K562 (cell line): ENCODE data around the gene CBX4. TPM values are rescaled to one million over a fixed set of nuclear protein-coding genes. Genes with fewer than 3 reads are reported as not detected.

Experiments
- CBFB ChIP-seq: sonication (generic); formaldehyde crosslinking; IDR thresholded peaks from 2 replicates; pipeline ENCODE4 v1.4.0; 2020; ENCODE audit warnings: mild to moderate bottlenecking, missing genetic modification reagents
- CC2D1A ChIP-seq: fragments of 450-650 bp; IDR thresholded peaks from 2 replicates; pipeline ENCODE4 v1.6.1; 2017; ENCODE audit warnings: mild to moderate bottlenecking
- CLOCK ChIP-seq: fragments of 250-450 bp; sonication (Bioruptor Pico); IDR thresholded peaks from 2 replicates; pipeline ENCODE4 v1.4.0; 2020; ENCODE audit warnings: mild to moderate bottlenecking, moderate library complexity, borderline replicate concordance
- DLX4 ChIP-seq: fragments of 250-450 bp; sonication (Bioruptor Pico); IDR thresholded peaks from 2 replicates; pipeline ENCODE4 v1.6.1; 2021; ENCODE audit warnings: mild to moderate bottlenecking
- ELF1 ChIP-seq: fragments of 200-800 bp; sonication (Bioruptor generic); IDR thresholded peaks from 2 replicates; pipeline ENCODE4 v1.6.1; 2016; ENCODE audit warnings: missing genetic modification characterization, missing compliant biosample characterization
- FOXJ2 ChIP-seq: fragments of 200-800 bp; sonication (Bioruptor generic); IDR thresholded peaks from 2 replicates; pipeline ENCODE4 v1.6.1; 2016; ENCODE audit warnings: missing genetic modification characterization, missing compliant biosample characterization
- GABPB2 ChIP-seq: fragments of 250-450 bp; sonication (Bioruptor Pico); conservative IDR thresholded peaks from 2 replicates; pipeline ENCODE4 v1.5.1; 2021; ENCODE audit warnings: mild to moderate bottlenecking
- LARP7 ChIP-seq: fragments of 450-650 bp; IDR thresholded peaks from 2 replicates; pipeline ENCODE4 v1.6.1; 2016
- MBD2 ChIP-seq: sonication (generic); IDR thresholded peaks from 2 replicates; pipeline ENCODE4 v1.6.1; 2016; ENCODE audit warnings: low read depth, borderline replicate concordance
- NFE2 ChIP-seq: IDR thresholded peaks from 2 replicates; pipeline ENCODE4 v1.6.1; 2014; ENCODE audit warnings: antibody characterized with exemption, low read depth
- RAD51 ChIP-seq: fragments of 450-650 bp; IDR thresholded peaks from 2 replicates; pipeline ENCODE4 v1.7.1; 2016; ENCODE audit warnings: low read depth, mild to moderate bottlenecking, borderline replicate concordance
- RNF2 ChIP-seq: sonication (generic); IDR thresholded peaks from 2 replicates; pipeline ENCODE4 v1.6.1; 2016
- THRB ChIP-seq: fragments of 450-650 bp; formaldehyde crosslinking; conservative IDR thresholded peaks from 2 replicates; pipeline ENCODE4 v1.4.0; 2022; ENCODE audit warnings: mild to moderate bottlenecking, missing genetic modification characterization
- TSC22D4 ChIP-seq: fragments of 450-650 bp; IDR thresholded peaks from 2 replicates; pipeline ENCODE4 v1.6.1; 2016; ENCODE audit warnings: missing genetic modification characterization, missing biosample characterization, control low read depth
- ZBTB7A ChIP-seq: IDR thresholded peaks from 2 replicates; pipeline ENCODE4 v1.6.1; 2011; ENCODE audit warnings: low read depth, mild to moderate bottlenecking, low read length, moderate library complexity, borderline replicate concordance; ENCODE audit not compliant: control insufficient read depth
- ZNF3 ChIP-seq: fragments of 250-450 bp; sonication (Bioruptor Pico); IDR thresholded peaks from 2 replicates; pipeline ENCODE4 v1.5.0; 2021; ENCODE audit warnings: mild to moderate bottlenecking, moderate library complexity
- ZNF316 ChIP-seq: fragments of 450-650 bp; IDR thresholded peaks from 2 replicates; pipeline ENCODE4 v1.6.1; 2016
- ZNF436 ChIP-seq: fragments of 250-450, 450-650 bp; sonication (Bioruptor Pico); formaldehyde crosslinking; IDR thresholded peaks from 2 replicates; pipeline ENCODE4 v1.7.0; 2020; ENCODE audit warnings: mild to moderate bottlenecking
- ZNF444 ChIP-seq: fragments of 250-450 bp; sonication (Bioruptor Pico); IDR thresholded peaks from 2 replicates; pipeline ENCODE4 v1.4.0; 2020; ENCODE audit warnings: mild to moderate bottlenecking, moderate library complexity
- polyA plus RNA-seq, 8 experiments: library from polyadenylated mRNA; depleted of rRNA in 4 of 8; stranded (reverse) in 5 of 8; unstranded in 3 of 8; fragments of >200 nt; fragmentation: Nextera tagmentation in 2 of 8; fragmentation: Illumina TruSeq in 1 of 8; extraction: Ambion mirVana in 2 of 8; extraction: Trizol in 1 of 8; gene quantifications; 2 replicates each; pipeline versions ENCODE4 v1.2.1 to v1.2.3, GENCODE V29; 2011 to 2014; ENCODE audit warnings: inconsistent platforms in 1 of 8, missing spikeins in 1 of 8
- total RNA-seq, 7 experiments: library from RNA; depleted of rRNA in 6 of 7; stranded (reverse); fragments of >200 nt in 6 of 7; fragmentation: Illumina TruSeq in 2 of 7; extraction: Trizol in 2 of 7; gene quantifications; 2 replicates each; pipeline versions ENCODE4 v1.2.1 to v1.2.3, GENCODE V29; 2011 to 2021; ENCODE audit warnings: low replicate concordance in 1 of 7
- TF ChIP-seq, protein P1 (sequence below): sonication (generic); formaldehyde crosslinking; IDR thresholded peaks from 2 replicates; pipeline ENCODE4 v1.8.0; 2022; ENCODE audit warnings: mild to moderate bottlenecking, low read depth, missing genetic modification reagents
- TF ChIP-seq, protein P2 (sequence below): fragments of 250-450 bp; sonication (Bioruptor Pico); IDR thresholded peaks from 2 replicates; pipeline ENCODE4 v1.8.0; 2021; ENCODE audit warnings: borderline replicate concordance, mild to moderate bottlenecking, moderate library complexity; ENCODE audit not compliant: poor library complexity, severe bottlenecking

Gene CBX4
- total and polyA plus RNA-seq, 9 of the 15 experiments (the other 6 are each of a cell fraction or from before 2014, with no cell fraction given) = 0.98 to 50.5 (median 10.0) TPM

DNA sequence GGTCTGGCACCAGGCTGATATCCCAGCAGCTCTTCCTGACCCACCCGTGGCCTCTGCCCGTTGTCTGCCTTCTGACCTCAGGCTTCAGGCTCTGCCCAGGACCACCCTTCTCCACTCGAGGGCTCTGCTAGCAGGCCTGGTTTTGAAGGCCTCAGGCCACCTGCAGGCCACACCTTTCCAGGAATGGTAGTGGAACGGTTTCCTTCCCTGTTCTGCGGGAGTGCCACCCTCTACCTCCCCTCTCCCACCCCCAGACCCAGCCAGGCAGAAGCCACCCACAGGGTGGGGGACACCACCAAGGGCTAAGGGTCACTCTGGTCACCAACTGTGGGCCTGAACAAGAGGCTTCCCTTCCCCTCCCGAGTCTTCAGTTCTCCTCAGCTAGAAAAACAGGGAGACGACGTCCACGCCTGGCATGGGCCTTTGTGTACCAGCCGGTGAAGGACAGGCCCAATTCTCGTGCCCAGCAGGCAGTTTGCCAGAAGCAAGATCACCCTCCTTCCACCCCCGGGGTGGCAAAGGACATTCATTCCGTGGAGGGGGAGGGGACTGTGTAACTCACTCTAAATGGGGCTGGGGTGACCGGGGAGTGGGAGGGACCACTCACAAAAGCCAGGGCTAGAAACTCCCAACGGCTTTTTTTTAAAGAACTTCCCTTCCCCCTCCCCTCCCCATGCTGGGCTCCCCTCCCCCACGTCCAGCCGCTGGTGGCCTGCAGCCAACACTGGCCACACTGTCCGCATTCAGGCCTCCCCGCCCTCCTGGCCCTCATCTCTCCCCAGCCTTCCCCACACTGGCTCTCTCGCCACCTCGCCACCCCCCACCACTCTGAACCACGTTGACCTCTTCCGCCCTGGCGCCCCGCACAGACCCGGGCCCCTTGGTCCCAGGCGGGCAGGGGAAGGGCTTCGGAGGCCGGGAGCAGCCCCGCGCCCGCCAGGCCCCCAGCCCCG is 7.7 kb downstream of the CBX4 start (continued):
- TF ChIP-seq THRB (CRISPR knock-in tag) (no peak), GABPB2 (CRISPR knock-in tag) (no peak), RAD51 (no peak), CLOCK (CRISPR knock-in tag) (no peak), TSC22D4 (tag) (no peak), ZNF3 (no peak), ZBTB7A (peak; percentile 91), CC2D1A (no peak), LARP7 (no peak), ELF1 (tag) (no peak), DLX4 (CRISPR knock-in tag) (no peak), RNF2 (peak; percentile 93; the same call in 1 of the 2 replicates), ZNF444 (CRISPR knock-in tag) (no peak), ZNF316 (no peak), ZNF436 (CRISPR knock-in tag) (no peak), MBD2 (peak; percentile 9; the same call in 1 of the 2 replicates), CBFB (0 out of 2 replicates have a peak, but pooled peaks have one; percentile 21), FOXJ2 (peak; percentile 51; the same call in 1 of the 2 replicates), NFE2 (no peak)
- TF ChIP-seq, protein P1, sequence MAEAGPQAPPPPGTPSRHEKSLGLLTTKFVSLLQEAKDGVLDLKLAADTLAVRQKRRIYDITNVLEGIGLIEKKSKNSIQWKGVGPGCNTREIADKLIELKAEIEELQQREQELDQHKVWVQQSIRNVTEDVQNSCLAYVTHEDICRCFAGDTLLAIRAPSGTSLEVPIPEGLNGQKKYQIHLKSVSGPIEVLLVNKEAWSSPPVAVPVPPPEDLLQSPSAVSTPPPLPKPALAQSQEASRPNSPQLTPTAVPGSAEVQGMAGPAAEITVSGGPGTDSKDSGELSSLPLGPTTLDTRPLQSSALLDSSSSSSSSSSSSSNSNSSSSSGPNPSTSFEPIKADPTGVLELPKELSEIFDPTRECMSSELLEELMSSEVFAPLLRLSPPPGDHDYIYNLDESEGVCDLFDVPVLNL = no peak
- TF ChIP-seq, protein P2, sequence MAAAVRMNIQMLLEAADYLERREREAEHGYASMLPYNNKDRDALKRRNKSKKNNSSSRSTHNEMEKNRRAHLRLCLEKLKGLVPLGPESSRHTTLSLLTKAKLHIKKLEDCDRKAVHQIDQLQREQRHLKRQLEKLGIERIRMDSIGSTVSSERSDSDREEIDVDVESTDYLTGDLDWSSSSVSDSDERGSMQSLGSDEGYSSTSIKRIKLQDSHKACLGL (CRISPR knock-in tag) = no peak
